GM12801 (cell line): ENCODE results near the gene IFNL1.

Source experiments
- TF ChIP-seq, protein P1 (sequence below): IDR thresholded peaks from one replicate; pipeline ENCODE4 v1.5.1; 2011; ENCODE audit warnings: control low read depth; ENCODE audit not compliant: insufficient read length; ENCODE audit errors: extremely low read depth

Gene IFNL1

GRCh38 chr19:39345956-39346355 lies 49.7 kb downstream of the IFNL1 start:
- TF ChIP-seq, protein P1, sequence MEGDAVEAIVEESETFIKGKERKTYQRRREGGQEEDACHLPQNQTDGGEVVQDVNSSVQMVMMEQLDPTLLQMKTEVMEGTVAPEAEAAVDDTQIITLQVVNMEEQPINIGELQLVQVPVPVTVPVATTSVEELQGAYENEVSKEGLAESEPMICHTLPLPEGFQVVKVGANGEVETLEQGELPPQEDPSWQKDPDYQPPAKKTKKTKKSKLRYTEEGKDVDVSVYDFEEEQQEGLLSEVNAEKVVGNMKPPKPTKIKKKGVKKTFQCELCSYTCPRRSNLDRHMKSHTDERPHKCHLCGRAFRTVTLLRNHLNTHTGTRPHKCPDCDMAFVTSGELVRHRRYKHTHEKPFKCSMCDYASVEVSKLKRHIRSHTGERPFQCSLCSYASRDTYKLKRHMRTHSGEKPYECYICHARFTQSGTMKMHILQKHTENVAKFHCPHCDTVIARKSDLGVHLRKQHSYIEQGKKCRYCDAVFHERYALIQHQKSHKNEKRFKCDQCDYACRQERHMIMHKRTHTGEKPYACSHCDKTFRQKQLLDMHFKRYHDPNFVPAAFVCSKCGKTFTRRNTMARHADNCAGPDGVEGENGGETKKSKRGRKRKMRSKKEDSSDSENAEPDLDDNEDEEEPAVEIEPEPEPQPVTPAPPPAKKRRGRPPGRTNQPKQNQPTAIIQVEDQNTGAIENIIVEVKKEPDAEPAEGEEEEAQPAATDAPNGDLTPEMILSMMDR = no peak

DNA sequence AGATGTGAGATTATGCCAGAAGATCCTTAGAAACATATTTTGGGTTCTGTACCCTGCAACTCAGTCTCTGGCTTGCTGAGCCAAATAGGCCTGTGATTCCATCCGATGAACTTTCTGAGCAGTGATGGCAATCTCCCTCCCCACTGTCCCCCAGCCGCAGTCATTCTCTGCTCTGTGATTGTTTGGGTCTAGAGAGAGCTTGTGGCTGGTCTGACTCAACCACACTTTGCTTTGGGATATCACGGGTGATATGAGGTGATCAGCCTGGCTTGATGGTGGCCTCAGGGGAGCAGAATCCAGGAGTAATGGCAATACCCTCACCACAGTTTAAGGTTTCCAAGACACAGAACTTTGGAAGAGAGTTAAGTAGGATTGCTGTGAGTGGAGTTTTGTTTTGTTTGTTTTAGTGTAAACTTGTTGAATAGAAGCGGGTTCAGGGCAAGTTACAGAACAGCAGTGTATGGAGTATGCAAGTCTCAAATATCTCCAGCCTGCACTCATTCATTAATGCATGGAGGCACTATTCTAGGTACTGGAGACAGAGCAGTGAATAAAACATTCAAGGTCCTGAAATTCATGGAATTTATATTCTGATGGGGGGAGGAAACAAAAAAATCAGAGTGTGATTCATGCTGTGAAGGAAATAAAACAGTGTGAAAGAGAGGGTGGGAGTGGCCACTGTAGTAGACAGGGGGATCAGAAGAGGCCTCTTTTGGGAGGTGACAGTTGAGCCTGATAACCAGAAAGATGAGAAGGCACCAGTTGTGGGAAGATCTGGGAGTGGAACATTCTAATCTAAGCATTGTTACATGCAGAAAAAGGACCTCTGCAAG lies 51.3 kb downstream of the IFNL1 start:
- TF ChIP-seq, protein P1 = no peak
